HL-60 (cell line): ENCODE measurements around the gene RSRP1.
"Not testable (repeated sequence)": the region's sequence is repeated elsewhere in the genome, so short reads cannot be mapped to it uniquely, and the experiment has no call there.

Experiments
- GABPA ChIP-seq: IDR thresholded peaks from 2 replicates; pipeline ENCODE4 v1.6.1; 2012; ENCODE audit warnings: low read depth
- POLR2AphosphoS5 ChIP-seq: IDR thresholded peaks from 2 replicates; pipeline ENCODE4 v1.6.1; 2012; ENCODE audit warnings: low read depth
- TF ChIP-seq, protein P1 (sequence below): IDR thresholded peaks from one replicate; pipeline ENCODE4 v1.5.1; 2011; ENCODE audit warnings: low read length, control low read depth, inconsistent platforms; ENCODE audit not compliant: insufficient read depth

DNA sequence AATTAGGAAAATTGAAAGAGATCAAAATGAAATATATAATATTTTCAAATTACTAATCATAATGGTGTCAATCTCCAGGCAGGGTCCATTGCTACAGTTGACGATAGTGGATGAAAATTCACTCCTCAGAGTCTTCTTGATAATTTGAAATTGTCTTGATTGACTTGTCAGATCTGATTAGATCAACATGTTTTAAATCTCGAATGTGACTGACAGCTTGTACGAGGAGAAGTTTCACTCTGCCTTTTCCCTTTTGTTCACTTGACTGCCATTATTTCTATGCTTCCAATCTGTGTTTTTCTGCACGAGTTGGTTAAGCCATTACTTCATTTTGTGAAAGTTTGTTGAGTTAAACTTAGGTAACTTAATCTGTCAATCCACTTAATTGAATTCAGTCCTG, 28.4 kb upstream of the RSRP1 start:
- TF ChIP-seq, protein P1, sequence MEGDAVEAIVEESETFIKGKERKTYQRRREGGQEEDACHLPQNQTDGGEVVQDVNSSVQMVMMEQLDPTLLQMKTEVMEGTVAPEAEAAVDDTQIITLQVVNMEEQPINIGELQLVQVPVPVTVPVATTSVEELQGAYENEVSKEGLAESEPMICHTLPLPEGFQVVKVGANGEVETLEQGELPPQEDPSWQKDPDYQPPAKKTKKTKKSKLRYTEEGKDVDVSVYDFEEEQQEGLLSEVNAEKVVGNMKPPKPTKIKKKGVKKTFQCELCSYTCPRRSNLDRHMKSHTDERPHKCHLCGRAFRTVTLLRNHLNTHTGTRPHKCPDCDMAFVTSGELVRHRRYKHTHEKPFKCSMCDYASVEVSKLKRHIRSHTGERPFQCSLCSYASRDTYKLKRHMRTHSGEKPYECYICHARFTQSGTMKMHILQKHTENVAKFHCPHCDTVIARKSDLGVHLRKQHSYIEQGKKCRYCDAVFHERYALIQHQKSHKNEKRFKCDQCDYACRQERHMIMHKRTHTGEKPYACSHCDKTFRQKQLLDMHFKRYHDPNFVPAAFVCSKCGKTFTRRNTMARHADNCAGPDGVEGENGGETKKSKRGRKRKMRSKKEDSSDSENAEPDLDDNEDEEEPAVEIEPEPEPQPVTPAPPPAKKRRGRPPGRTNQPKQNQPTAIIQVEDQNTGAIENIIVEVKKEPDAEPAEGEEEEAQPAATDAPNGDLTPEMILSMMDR: not testable (repeated sequence)
- TF ChIP-seq GABPA, POLR2AphosphoS5: not testable (repeated sequence)
